Measurements from ENCODE around the gene ARRB2. TPM values are rescaled to one million over a fixed set of nuclear protein-coding genes. Genes with fewer than 3 reads are reported as not detected.
"Not testable (repeated sequence)": the region's sequence is repeated elsewhere in the genome, so short reads cannot be mapped to it uniquely, and the experiment has no call there.

The ARRB2 gene
- total and polyA plus RNA-seq, 2 of the 13 experiments (the other 11 are each of a cell fraction or from before 2014, with no cell fraction given), result 21.5 to 49.2 TPM

GRCh38 chr17:4699401-4700056 is 10.9 kb upstream of the ARRB2 start:
- WGBS (ENCODE audit: low lambda C conversion rate), result 77% methylated on average over 13 of the region's 13 CpGs
- BruUV-seq (replicated peaks); H4K20me1 ChIP-seq (ENCODE audit: insufficient read depth, low read length); in situ Hi-C loops (cut with HindIII; ENCODE audit: extremely low pct_ligation_motif_present, low pct_unique_long_range_greater_than_20kb); DNase-seq (ENCODE audit: low spot score); CTCF ChIA-PET (ENCODE audit: low intra/inter-chr PET ratio, low total read pairs); H3K9me3 ChIP-seq (ENCODE audit: low read length); H3K27me3 ChIP-seq (ENCODE audit: control insufficient read depth in 1 of 2, insufficient read depth in 2 of 2, low read length in 2 of 2); H3K27ac ChIP-seq (ENCODE audit: extremely low read length, insufficient read depth, low read length); H2AFZ ChIP-seq (ENCODE audit: low read length); H3K9ac ChIP-seq (ENCODE audit: insufficient read depth, low read depth, low read length); FAIRE-seq; H3K4me3 ChIP-seq (replicated peaks in 1 of 3; ENCODE audit: insufficient read depth in 1 of 3, low read depth in 2 of 3, low read length in 3 of 3); intact Hi-C loops (cut with micrococcal nuclease; ENCODE audit: unreplicated experiment); TF ChIP-seq LCORL (IDR thresholded peaks at IDR 0.05): not testable (repeated sequence)
- Histone ChIP-seq H3K4me1 (ENCODE audit: insufficient read depth, low read length) (peaks cover 43% of the 10 kb centered on the region), H3K36me3 (replicated peaks in 1 of 2; ENCODE audit: control insufficient read depth in 1 of 2, insufficient read depth in 2 of 2, low read length in 2 of 2) (peaks cover 7 to 27% of the 10 kb centered on the region in 2 experiments), H3K4me2 (ENCODE audit: low read depth, low read length) (peak overlapping the region; percentile 42), H3K79me2 (ENCODE audit: insufficient read depth, low read length) (peaks cover 77% of the 10 kb centered on the region)
- peak; percentile 21; the same call in 1 of the 3 replicates for ATAC-seq
- TF ChIP-seq HOXA3 (CRISPR knock-in tag; IDR thresholded peaks at IDR 0.05) (peak; percentile 35; the same call in 1 of the 2 replicates), LCORL (CRISPR knock-in tag; IDR thresholded peaks at IDR 0.05) (peak; percentile 43; the same call in 1 of the 2 replicates), SRF (IDR thresholded peaks at IDR 0.05; ENCODE audit: low read depth, low read length) (peak; percentile 92), GFI1 (CRISPR knock-in tag; IDR thresholded peaks at IDR 0.05; ENCODE audit: borderline replicate concordance) (peak; percentile 75), ZNF362 (CRISPR knock-in tag; IDR thresholded peaks at IDR 0.05; ENCODE audit: borderline replicate concordance) (peak; percentile 53; the same call in 1 of the 2 replicates), GATAD2A (CRISPR knock-in tag; IDR thresholded peaks at IDR 0.05) (0 out of 2 replicates have a peak, but pooled peaks have one; percentile 17), STAG1 (CRISPR knock-in tag; IDR thresholded peaks at IDR 0.05) (peak; percentile 61)
- TF ChIP-seq, protein P1, sequence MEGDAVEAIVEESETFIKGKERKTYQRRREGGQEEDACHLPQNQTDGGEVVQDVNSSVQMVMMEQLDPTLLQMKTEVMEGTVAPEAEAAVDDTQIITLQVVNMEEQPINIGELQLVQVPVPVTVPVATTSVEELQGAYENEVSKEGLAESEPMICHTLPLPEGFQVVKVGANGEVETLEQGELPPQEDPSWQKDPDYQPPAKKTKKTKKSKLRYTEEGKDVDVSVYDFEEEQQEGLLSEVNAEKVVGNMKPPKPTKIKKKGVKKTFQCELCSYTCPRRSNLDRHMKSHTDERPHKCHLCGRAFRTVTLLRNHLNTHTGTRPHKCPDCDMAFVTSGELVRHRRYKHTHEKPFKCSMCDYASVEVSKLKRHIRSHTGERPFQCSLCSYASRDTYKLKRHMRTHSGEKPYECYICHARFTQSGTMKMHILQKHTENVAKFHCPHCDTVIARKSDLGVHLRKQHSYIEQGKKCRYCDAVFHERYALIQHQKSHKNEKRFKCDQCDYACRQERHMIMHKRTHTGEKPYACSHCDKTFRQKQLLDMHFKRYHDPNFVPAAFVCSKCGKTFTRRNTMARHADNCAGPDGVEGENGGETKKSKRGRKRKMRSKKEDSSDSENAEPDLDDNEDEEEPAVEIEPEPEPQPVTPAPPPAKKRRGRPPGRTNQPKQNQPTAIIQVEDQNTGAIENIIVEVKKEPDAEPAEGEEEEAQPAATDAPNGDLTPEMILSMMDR (CRISPR knock-in tag; IDR thresholded peaks at IDR 0.05), result peak; percentile 64
- TF ChIP-seq, protein P2, sequence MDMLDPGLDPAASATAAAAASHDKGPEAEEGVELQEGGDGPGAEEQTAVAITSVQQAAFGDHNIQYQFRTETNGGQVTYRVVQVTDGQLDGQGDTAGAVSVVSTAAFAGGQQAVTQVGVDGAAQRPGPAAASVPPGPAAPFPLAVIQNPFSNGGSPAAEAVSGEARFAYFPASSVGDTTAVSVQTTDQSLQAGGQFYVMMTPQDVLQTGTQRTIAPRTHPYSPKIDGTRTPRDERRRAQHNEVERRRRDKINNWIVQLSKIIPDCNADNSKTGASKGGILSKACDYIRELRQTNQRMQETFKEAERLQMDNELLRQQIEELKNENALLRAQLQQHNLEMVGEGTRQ (IDR thresholded peaks at IDR 0.05; ENCODE audit: low read depth, low read length), result not testable (repeated sequence)
- TF ChIP-seq, protein P2 (CRISPR knock-in tag; IDR thresholded peaks at IDR 0.05; ENCODE audit: borderline replicate concordance), result peak; percentile 69; the same call in 1 of the 2 replicates
- POLR2A ChIA-PET, result interaction anchor here (1.0 kb wide), 1 partner anchor 9 kb away, joined by 5 read pairs; no protein-coding TSS in a partner anchor

Measured in HepG2 (cell line).